ENCODE results near the gene EPHA10.

EPHA10 gene

DNA sequence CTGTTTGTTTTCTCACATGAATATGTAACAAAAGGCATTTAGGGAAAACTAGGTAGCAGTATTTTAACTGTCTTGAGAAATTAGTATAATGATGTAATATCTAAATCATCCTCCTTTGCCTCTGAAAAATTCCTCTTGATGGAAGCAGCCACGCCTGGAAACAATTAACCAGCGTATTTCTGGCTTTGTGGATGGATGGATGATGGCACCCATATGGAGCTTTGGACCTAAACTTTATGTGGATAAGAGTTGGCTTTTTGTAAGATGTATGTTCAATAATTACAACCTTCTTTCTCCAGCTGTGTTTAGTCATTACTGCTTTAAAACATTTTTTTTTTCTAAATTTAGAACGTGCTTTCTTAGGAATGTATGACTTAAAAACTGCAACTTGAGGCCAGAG, 60.0 kb downstream of the EPHA10 start:
- Histone ChIP-seq H3K9ac (ENCODE audit: low read length) (no peak overlapping the region), H3K9me2 (ENCODE audit: low read depth, low read length) (no peaks in the 10 kb centered on the region), H3F3A (ENCODE audit: insufficient read depth, low read length) (no peaks in the 10 kb centered on the region), H4K20me1 (ENCODE audit: insufficient read depth, low read length) (no peaks in the 10 kb centered on the region), H3K79me2 (ENCODE audit: insufficient read depth, low read length) (no peaks in the 10 kb centered on the region), H3K4me1 (ENCODE audit: insufficient read depth, low read length, severe bottlenecking) (no peaks in the 10 kb centered on the region), H3K4me3 (ENCODE audit: low read depth, low read length, poor library complexity, severe bottlenecking) (no peak overlapping the region), H3K36me3 (ENCODE audit: insufficient read depth, low read length) (peaks cover 94% of the 10 kb centered on the region), H3K27me3 (ENCODE audit: insufficient read depth, low read length) (no peaks in the 10 kb centered on the region), H3K4me2 (ENCODE audit: low read length) (no peak overlapping the region), H3K9me3 (ENCODE audit: low read length) (no peaks in the 10 kb centered on the region), H2AFZ (ENCODE audit: low read length) (no peak overlapping the region), H3K27ac (ENCODE audit: low read depth, low read length, poor library complexity, severe bottlenecking) (no peak overlapping the region)
- TF ChIP-seq EZH2 (IDR thresholded peaks at IDR 0.05; ENCODE audit: borderline replicate concordance, low read length): no peak
- no peak for TF ChIP-seq CTCF (IDR thresholded peaks at IDR 0.05; ENCODE audit: low read length)

GRCh38 chr1:37703061-37703460, 61.9 kb downstream of the EPHA10 start:
- Histone ChIP-seq H3K27ac (ENCODE audit: low read depth, low read length, poor library complexity, severe bottlenecking) (no peak overlapping the region), H3K4me2 (ENCODE audit: low read length) (no peak overlapping the region), H3K4me3 (ENCODE audit: low read depth, low read length, poor library complexity, severe bottlenecking) (no peak overlapping the region), H3F3A (ENCODE audit: insufficient read depth, low read length) (no peaks in the 10 kb centered on the region), H4K20me1 (ENCODE audit: insufficient read depth, low read length) (no peaks in the 10 kb centered on the region), H2AFZ (ENCODE audit: low read length) (no peak overlapping the region), H3K36me3 (ENCODE audit: insufficient read depth, low read length) (peaks cover 94% of the 10 kb centered on the region), H3K4me1 (ENCODE audit: insufficient read depth, low read length, severe bottlenecking) (no peaks in the 10 kb centered on the region), H3K9me2 (ENCODE audit: low read depth, low read length) (no peaks in the 10 kb centered on the region), H3K9ac (ENCODE audit: low read length) (no peak overlapping the region), H3K9me3 (ENCODE audit: low read length) (no peaks in the 10 kb centered on the region), H3K79me2 (ENCODE audit: insufficient read depth, low read length) (no peaks in the 10 kb centered on the region), H3K27me3 (ENCODE audit: insufficient read depth, low read length) (no peaks in the 10 kb centered on the region)
- TF ChIP-seq CTCF (IDR thresholded peaks at IDR 0.05; ENCODE audit: low read length): no peak
- TF ChIP-seq EZH2 (IDR thresholded peaks at IDR 0.05; ENCODE audit: borderline replicate concordance, low read length): no peak

GRCh38 chr1:37701051-37701450, 63.9 kb downstream of the EPHA10 start:
- no peaks in the 10 kb centered on the region for H3F3A ChIP-seq (ENCODE audit: insufficient read depth, low read length)
- TF ChIP-seq CTCF (IDR thresholded peaks at IDR 0.05; ENCODE audit: low read length) (no peak), EZH2 (IDR thresholded peaks at IDR 0.05; ENCODE audit: borderline replicate concordance, low read length) (no peak)
- no peaks in the 10 kb centered on the region for H3K9me2 ChIP-seq (ENCODE audit: low read depth, low read length)
- H3K36me3 ChIP-seq (ENCODE audit: insufficient read depth, low read length): peaks cover 94% of the 10 kb centered on the region
- H3K79me2 ChIP-seq (ENCODE audit: insufficient read depth, low read length): no peaks in the 10 kb centered on the region
- H2AFZ ChIP-seq (ENCODE audit: low read length): no peak overlapping the region
- no peak overlapping the region for H3K4me2 ChIP-seq (ENCODE audit: low read length)
- H3K9ac ChIP-seq (ENCODE audit: low read length): no peak overlapping the region
- H3K27me3 ChIP-seq (ENCODE audit: insufficient read depth, low read length): no peaks in the 10 kb centered on the region
- no peak overlapping the region for H3K27ac ChIP-seq (ENCODE audit: low read depth, low read length, poor library complexity, severe bottlenecking)
- no peak overlapping the region for H3K4me3 ChIP-seq (ENCODE audit: low read depth, low read length, poor library complexity, severe bottlenecking)
- no peaks in the 10 kb centered on the region for H3K4me1 ChIP-seq (ENCODE audit: insufficient read depth, low read length, severe bottlenecking)
- H3K9me3 ChIP-seq (ENCODE audit: low read length): no peaks in the 10 kb centered on the region
- H4K20me1 ChIP-seq (ENCODE audit: insufficient read depth, low read length): no peaks in the 10 kb centered on the region
